Measurements from ENCODE around the gene RAD54L2.

GRCh38 chr3:51522273-51522962 lies 16.1 kb upstream of the RAD54L2 start:
- TF ChIP-seq EZH2 (IDR thresholded peaks at IDR 0.05) (no peak), POLR2AphosphoS5 (IDR thresholded peaks at IDR 0.05; ENCODE audit: borderline replicate concordance, low read depth, low read length) (no peak)
